Peyer's patch (tissue), 4 donors: ENCODE results near the gene SUPT5H.

Experiments
- POLR2A ChIP-seq, 2 donors: fragments of 450-650 bp; IDR thresholded peaks; one replicate each; pipeline ENCODE4 v1.5.1; 2017; ENCODE audit warnings: antibody characterized with exemption in 2 of 2, mild to moderate bottlenecking in 2 of 2, moderate library complexity in 2 of 2
- TF ChIP-seq, protein P1 (sequence below), 6 experiments: fragments of 450-650 bp in 4 of 6; fragments of 200-600 bp in 2 of 6; sonication (generic) in 1 of 6; IDR thresholded peaks; one replicate each; pipeline ENCODE4 v1.5.1; 2017 to 2019; ENCODE audit warnings: antibody characterized with exemption in 6 of 6, mild to moderate bottlenecking in 3 of 6, moderate library complexity in 1 of 6

DNA sequence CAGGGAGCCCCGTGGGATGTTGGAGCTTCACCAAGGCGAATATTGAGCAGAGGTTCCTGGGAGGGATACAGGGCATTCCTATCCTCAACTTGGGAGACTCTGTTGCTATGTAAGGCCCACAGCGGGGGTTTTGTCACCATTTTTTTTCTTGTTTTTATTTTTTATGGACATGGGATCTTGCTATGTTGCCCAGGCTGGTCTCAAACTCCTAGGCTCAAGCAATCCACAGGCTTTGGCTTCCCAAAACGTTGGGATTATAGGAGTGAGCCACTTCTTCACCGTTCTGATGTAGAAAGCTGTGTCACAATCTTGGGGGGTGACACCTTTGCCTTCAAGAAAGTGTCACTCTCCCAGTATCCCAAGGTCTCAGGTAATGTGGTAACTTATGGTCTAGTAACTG, 56.0 kb downstream of the SUPT5H start:
- TF ChIP-seq, protein P1, sequence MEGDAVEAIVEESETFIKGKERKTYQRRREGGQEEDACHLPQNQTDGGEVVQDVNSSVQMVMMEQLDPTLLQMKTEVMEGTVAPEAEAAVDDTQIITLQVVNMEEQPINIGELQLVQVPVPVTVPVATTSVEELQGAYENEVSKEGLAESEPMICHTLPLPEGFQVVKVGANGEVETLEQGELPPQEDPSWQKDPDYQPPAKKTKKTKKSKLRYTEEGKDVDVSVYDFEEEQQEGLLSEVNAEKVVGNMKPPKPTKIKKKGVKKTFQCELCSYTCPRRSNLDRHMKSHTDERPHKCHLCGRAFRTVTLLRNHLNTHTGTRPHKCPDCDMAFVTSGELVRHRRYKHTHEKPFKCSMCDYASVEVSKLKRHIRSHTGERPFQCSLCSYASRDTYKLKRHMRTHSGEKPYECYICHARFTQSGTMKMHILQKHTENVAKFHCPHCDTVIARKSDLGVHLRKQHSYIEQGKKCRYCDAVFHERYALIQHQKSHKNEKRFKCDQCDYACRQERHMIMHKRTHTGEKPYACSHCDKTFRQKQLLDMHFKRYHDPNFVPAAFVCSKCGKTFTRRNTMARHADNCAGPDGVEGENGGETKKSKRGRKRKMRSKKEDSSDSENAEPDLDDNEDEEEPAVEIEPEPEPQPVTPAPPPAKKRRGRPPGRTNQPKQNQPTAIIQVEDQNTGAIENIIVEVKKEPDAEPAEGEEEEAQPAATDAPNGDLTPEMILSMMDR (IDR thresholded peaks at IDR 0.05): no peak
- no peak for TF ChIP-seq POLR2A (IDR thresholded peaks at IDR 0.05)
